Muscle layer of colon (tissue), 2 donors: ENCODE measurements around the gene ACTN1.

Experiments used
- H3K27ac ChIP-seq: one replicate; pipeline ENCODE4 v1.7.0; 2013; ENCODE audit warnings: low read depth, mild to moderate bottlenecking, low read length, moderate library complexity
- H3K27me3 ChIP-seq, 2 donors: one replicate each; pipeline ENCODE4 v1.7.0; 2013; ENCODE audit warnings: low read length in 2 of 2, mild to moderate bottlenecking in 2 of 2; ENCODE audit not compliant: insufficient read depth in 2 of 2, control insufficient read depth in 1 of 2
- H3K36me3 ChIP-seq: one replicate; pipeline ENCODE4 v1.7.0; 2013; ENCODE audit warnings: mild to moderate bottlenecking, low read length; ENCODE audit not compliant: insufficient read depth
- H3K4me1 ChIP-seq: one replicate; pipeline ENCODE4 v1.7.0; 2013; ENCODE audit warnings: mild to moderate bottlenecking, low read length; ENCODE audit not compliant: insufficient read depth
- H3K4me3 ChIP-seq, 2 donors: one replicate each; pipeline ENCODE4 v1.7.0; 2013; ENCODE audit warnings: low read length in 2 of 2, low read depth in 1 of 2, mild to moderate bottlenecking in 1 of 2, moderate library complexity in 1 of 2
- H3K9ac ChIP-seq: one replicate; pipeline ENCODE4 v1.7.0; 2013; ENCODE audit warnings: low read length
- H3K9me3 ChIP-seq: one replicate; pipeline ENCODE4 v1.7.0; 2013; ENCODE audit warnings: mild to moderate bottlenecking, low read length
- donor health status: abdominal sarcoma.
- donor health status: Adenocarcinoma of cecum.

Gene ACTN1

DNA sequence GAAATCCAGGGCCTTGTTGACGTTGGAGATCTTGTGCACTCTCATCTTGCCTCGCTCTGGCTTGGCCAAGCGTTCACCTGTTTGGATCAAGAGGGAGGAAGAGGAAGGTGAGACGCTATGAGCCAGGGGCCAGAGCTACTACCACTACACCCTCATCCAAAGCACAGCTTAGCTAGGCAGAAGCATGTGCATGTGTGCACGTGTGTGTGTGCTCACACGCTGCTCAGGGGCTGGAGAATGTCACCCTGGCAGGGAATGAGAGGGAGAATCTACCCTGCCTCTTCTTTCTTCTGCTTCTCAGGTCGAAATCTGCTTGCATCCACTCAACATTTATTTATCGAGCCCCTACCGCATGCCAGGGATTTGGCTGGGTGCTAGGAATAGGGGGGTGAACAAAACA lies 58.1 kb downstream of the ACTN1 start:
- peaks cover 89% of the 10 kb centered on the region for H3K4me1 ChIP-seq
- H3K27ac ChIP-seq, result peak overlapping the region; percentile 80
- no peak overlapping the region for H3K9ac ChIP-seq

GRCh38 chr14:68919129-68919927 lies 59.8 kb downstream of the ACTN1 start:
- Histone ChIP-seq H3K4me3 (no peak overlapping the region), H3K36me3 (peaks cover 64% of the 10 kb centered on the region), H3K27me3 (no peaks in the 10 kb centered on the region), H3K9ac (no peak overlapping the region), H3K27ac (peak overlapping the region; percentile 67), H3K9me3 (no peaks in the 10 kb centered on the region), H3K4me1 (peaks cover 89% of the 10 kb centered on the region)

More for the DNA sequence above, 58.1 kb downstream of the ACTN1 start:
- Histone ChIP-seq H3K27me3 (no peaks in the 10 kb centered on the region), H3K4me3 (no peak overlapping the region), H3K9me3 (no peaks in the 10 kb centered on the region), H3K36me3 (peaks cover 74% of the 10 kb centered on the region)

DNA sequence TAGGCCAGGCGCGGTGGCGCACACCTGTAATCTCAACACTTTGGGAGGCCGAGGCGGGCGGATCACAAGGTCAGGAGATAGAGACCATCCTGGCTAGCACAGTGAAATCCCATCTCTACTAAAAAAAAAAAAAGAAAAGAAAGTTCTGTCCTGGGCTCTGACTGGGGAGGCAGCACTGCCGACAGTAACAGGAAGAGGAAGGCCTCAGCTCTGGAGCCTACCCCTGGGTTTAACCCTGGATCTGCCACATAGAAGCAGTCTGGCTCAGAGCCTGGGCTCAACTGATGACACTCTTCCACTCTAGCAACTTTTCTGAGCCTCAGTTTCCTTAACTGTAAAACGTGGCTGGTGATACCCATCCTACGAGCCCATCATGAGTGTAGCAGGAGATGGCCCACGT lies 60.5 kb downstream of the ACTN1 start:
- Histone ChIP-seq H3K9me3 (no peaks in the 10 kb centered on the region), H3K27me3 (no peaks in the 10 kb centered on the region), H3K4me1 (peaks cover 86% of the 10 kb centered on the region), H3K9ac (no peak overlapping the region), H3K27ac (peak overlapping the region; percentile 67), H3K4me3 (no peak overlapping the region), H3K36me3 (peaks cover 57% of the 10 kb centered on the region)

DNA sequence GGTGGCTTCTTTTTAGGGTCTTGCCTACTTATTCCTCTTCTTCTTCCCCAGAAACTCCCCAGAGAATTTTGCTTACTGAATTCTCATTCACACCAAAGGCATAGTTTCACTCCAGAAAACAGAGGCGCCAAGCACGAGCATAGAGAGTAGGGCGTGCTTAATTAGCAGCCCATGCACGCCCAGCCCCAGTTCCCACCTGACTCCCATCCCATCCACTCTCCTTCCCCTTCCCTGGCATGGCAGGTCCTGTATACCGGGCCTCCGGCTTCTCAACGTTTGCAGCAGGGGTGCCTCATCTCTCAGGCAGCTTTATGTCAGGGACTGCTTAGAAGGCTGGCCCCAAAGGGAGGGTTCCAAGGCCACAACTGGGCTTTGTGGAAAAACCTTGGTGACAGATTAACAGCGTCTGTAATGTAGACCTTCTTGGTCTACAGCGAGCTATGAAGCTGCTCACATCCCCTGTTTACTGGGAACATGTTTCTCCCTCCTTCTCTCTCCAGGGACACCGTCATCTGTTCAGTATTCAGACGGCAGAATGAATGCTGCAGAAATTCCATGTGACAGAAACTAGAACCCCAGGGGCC lies 62.7 kb downstream of the ACTN1 start:
- no peaks in the 10 kb centered on the region for H3K9me3 ChIP-seq
- H3K36me3 ChIP-seq, result peaks cover 60% of the 10 kb centered on the region
- no peak overlapping the region for H3K9ac ChIP-seq

DNA sequence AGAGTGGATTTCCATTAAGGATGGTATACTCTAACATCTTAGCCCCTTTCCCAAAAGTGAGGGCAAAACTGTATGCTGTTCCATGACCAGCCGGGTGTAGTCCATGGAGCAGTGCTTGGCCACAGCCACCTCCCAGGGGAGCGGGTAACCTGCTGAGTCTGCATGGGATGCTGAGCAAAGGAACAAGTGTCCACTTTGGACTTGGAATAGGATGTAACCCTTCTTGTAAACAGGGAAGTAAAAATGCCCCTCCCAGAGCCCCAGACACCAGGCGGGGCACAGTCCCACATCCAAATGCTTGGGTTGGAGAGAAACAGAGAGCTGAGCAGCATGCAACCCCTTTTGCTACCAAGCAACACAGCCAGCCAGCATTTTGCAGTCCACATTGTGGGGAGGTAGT lies 65.6 kb downstream of the ACTN1 start:
- Histone ChIP-seq H3K4me1 (peaks cover 82% of the 10 kb centered on the region), H3K36me3 (peaks cover 64% of the 10 kb centered on the region), H3K9me3 (no peaks in the 10 kb centered on the region), H3K27me3 (no peaks in the 10 kb centered on the region), H3K4me3 (no peak overlapping the region), H3K9ac (no peak overlapping the region), H3K27ac (peak overlapping the region; percentile 74)

More for the DNA sequence above, 62.7 kb downstream of the ACTN1 start:
- H3K4me3 ChIP-seq, result no peak overlapping the region
- H3K4me1 ChIP-seq, result peaks cover 84% of the 10 kb centered on the region
- no peaks in the 10 kb centered on the region for H3K27me3 ChIP-seq
- peak overlapping the region; percentile 71 for H3K27ac ChIP-seq

DNA sequence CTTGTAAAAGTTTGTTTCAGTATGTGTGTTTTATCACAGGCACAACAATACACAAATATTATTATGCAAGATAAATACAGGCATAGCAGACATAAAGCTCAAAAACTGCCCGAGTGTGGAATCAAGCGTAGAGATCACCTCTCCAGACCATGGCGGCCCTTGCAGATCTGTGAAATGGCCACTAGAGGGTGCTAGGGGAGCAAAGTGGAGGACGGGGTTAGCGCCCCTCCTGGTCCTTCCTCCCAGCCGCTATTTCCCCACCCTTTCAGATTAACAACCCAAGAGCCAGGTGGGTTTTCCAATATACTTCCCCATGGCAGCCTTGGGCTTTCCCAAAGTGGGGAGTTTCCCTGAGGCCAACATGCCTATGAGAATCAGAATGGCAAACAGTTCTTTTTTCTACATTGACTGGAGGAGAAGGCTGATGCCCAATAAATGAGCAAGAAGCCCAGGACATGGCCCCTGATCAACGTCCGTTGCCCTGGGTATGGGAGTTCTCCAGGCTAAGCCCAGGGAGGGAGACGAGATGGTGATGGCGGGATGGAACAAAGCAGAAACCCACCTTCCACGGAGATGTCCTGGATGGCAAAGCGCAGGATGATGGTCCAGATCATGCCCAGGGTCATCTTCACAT lies 67.4 kb downstream of the ACTN1 start:
- no peak overlapping the region for H3K4me3 ChIP-seq
- H3K9me3 ChIP-seq, result no peaks in the 10 kb centered on the region
- H3K27ac ChIP-seq, result peak overlapping the region; percentile 74
- peak overlapping the region; percentile 8 for H3K9ac ChIP-seq
- peaks cover 64% of the 10 kb centered on the region for H3K36me3 ChIP-seq
- no peaks in the 10 kb centered on the region for H3K27me3 ChIP-seq
- peaks cover 76% of the 10 kb centered on the region for H3K4me1 ChIP-seq

DNA sequence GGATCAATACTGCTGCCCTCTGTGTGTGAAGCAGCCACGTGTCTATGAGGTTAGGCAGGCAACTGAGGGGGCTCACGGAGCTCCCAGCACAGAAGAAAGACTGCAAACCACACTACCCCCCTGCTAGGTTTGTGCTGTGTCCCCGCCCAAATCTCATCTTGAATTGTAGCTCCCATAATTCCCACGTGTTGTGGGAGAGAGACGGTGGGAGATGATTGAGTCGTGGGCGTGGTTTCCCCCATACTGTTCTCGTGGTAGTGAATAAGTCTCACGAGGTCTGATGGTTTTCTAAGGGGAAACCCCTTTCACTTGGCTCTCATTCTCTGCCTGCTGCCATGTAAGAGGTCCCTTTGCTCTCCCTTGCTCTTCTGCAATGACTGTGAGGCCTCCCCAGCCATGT lies 68.6 kb downstream of the ACTN1 start:
- peak overlapping the region; percentile 77 for H3K27ac ChIP-seq
- H3K4me3 ChIP-seq, result no peak overlapping the region
- peaks cover 75% of the 10 kb centered on the region for H3K4me1 ChIP-seq
- no peak overlapping the region for H3K9ac ChIP-seq
- no peaks in the 10 kb centered on the region for H3K9me3 ChIP-seq
- peaks cover 71% of the 10 kb centered on the region for H3K36me3 ChIP-seq
- H3K27me3 ChIP-seq, result no peaks in the 10 kb centered on the region

GRCh38 chr14:68908803-68909202 lies 70.3 kb downstream of the ACTN1 start:
- Histone ChIP-seq H3K9me3 (no peaks in the 10 kb centered on the region), H3K27me3 (no peaks in the 10 kb centered on the region), H3K4me3 (no peak overlapping the region), H3K9ac (peak overlapping the region; percentile 29), H3K36me3 (peaks cover 83% of the 10 kb centered on the region), H3K4me1 (peaks cover 78% of the 10 kb centered on the region), H3K27ac (peak overlapping the region; percentile 77)

DNA sequence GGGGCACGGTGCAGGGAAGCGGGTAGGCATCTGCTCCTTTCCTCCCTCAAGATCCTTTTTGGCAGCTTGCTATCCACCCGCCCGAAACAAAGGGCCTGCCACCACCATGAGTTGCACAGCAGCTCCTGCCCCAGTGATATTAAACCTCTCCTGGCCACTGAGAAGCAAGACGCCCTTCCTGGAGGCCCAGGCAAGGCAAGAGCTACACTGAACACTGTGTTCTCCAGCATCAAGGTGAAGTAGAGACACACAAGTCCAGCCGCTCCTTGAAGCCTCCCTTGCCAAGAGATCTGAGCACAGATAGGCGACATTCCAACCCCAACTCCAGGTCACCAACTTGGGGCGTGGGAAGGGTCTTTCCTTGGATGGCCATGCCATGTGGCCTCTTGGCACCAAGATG lies 70.9 kb downstream of the ACTN1 start:
- no peaks in the 10 kb centered on the region for H3K27me3 ChIP-seq
- no peak overlapping the region for H3K4me3 ChIP-seq
- H3K36me3 ChIP-seq, result peaks cover 87% of the 10 kb centered on the region
- H3K4me1 ChIP-seq, result peaks cover 72% of the 10 kb centered on the region
- H3K27ac ChIP-seq, result peak overlapping the region; percentile 77
- peak overlapping the region; percentile 29 for H3K9ac ChIP-seq
- no peaks in the 10 kb centered on the region for H3K9me3 ChIP-seq

DNA sequence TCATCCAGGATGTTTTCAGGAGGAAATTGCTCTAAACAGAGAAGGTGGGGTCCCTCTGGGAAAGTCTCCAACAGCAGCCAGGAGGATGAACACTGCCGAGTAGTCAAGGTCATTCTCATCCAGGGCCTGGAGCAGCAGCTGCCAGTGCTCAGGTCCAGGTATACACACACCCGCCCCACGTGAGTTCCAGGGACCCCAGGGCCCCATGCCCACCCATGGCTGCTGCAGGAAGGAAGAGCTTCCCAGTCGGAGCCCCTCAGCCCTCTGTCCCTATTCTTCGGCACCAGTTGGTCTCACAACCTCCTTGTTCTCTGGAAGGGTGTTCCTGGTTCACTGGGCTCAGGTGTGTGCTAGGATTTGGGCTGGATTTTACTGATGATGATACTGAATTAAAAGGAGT lies 72.7 kb downstream of the ACTN1 start:
- Histone ChIP-seq H3K27me3 (no peaks in the 10 kb centered on the region), H3K9ac (no peak overlapping the region), H3K4me1 (peaks cover 73% of the 10 kb centered on the region), H3K9me3 (no peaks in the 10 kb centered on the region), H3K36me3 (peaks cover 88% of the 10 kb centered on the region), H3K4me3 (no peak overlapping the region), H3K27ac (peak overlapping the region; percentile 41)

DNA sequence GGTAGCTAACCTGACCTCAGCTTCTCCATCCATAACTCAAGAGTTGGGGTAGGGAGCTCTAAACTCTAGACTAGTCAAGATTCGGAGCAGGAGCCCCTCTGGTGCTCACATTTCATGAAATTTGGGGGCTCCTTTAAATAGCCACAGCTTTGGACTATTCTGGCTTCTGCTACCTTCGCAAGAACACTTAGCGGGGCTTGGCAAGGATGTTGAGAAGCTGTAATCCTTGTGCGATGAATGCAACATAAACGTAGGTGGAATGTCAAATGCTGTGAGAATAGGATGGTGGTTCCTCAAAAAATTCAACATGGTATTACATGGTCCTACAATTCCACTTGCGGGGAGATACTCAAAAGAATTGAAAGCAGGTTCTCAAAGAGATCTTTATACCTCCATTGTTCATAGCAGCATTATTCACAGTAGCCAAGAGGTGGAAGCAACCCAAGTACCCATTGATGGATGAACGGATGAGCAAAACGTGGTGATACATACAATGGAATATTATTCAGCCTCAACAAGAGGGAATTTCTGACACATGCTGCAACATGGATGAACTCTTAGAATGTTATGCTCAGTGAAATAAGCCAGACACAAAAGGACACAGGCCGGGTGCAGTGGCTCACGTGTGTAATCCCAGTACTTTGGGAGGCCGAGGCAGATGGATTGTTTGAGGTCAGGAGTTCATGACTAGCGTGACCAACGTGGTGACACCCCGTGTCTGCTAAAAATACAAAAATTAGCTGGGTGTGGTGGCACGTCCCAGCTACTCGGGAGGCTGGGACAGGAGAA lies 73.8 kb downstream of the ACTN1 start:
- no peak overlapping the region for H3K27ac ChIP-seq
- no peaks in the 10 kb centered on the region for H3K27me3 ChIP-seq
- H3K9me3 ChIP-seq, result no peaks in the 10 kb centered on the region
- H3K9ac ChIP-seq, result no peak overlapping the region
- H3K36me3 ChIP-seq, result peaks cover 85% of the 10 kb centered on the region
- no peak overlapping the region for H3K4me3 ChIP-seq
- H3K4me1 ChIP-seq, result peaks cover 74% of the 10 kb centered on the region
